WTC11 (cell line): Measurements from ENCODE around the gene HCRTR1. TPM values are rescaled to one million over a fixed set of nuclear protein-coding genes. Genes with fewer than 3 reads are reported as not detected.

Source experiments
- ATAC-seq: fragments of 200-7000 bp; cut with Tn5 transposase; 2 replicates; pipeline ENCODE4 v1.10.0; 2021; ENCODE audit warnings: mild to moderate bottlenecking, moderate library complexity
- CTCF ChIA-PET: fragments of 300-600 bp; sonication (Branson Sonifier 250); formaldehyde crosslinking; loops from one replicate; lab custom pipeline; 2021; ENCODE audit warnings: antibody characterized with exemption; lab: Charles Lee
- POLR2A ChIA-PET: fragments of 350-600 bp; sonication (Branson Sonifier 250); formaldehyde crosslinking; loops from one replicate; lab custom pipeline; 2021; ENCODE audit warnings: antibody characterized with exemption; lab: Charles Lee
- DNase-seq: peaks from one replicate; pipeline ENCODE4 v3.0.0; 2021; ENCODE audit warnings: low spot score
- H3K27ac Mint-ChIP-seq: 2 replicates; pipeline ENCODE4 v1.8.0; 2021; ENCODE audit warnings: mixed read lengths
- H3K27me3 Mint-ChIP-seq: 2 replicates; pipeline ENCODE4 v1.8.0; 2021; ENCODE audit warnings: low read depth, mild to moderate bottlenecking, moderate library complexity, mixed read lengths
- H3K36me3 Mint-ChIP-seq: 2 replicates; pipeline ENCODE4 v1.8.0; 2021; ENCODE audit warnings: mixed read lengths
- H3K4me1 Mint-ChIP-seq: 2 replicates; pipeline ENCODE4 v1.8.0; 2022; ENCODE audit warnings: mixed read lengths
- H3K4me3 Mint-ChIP-seq: 2 replicates; pipeline ENCODE4 v1.8.0; 2021; ENCODE audit warnings: mild to moderate bottlenecking, moderate library complexity, mixed read lengths
- H3K9me3 Mint-ChIP-seq: 2 replicates; pipeline ENCODE4 v1.8.0; 2021; ENCODE audit warnings: mixed read lengths
- ETV6 ChIP-seq: sonication (generic); formaldehyde crosslinking; IDR thresholded peaks from 2 replicates; pipeline ENCODE4 v1.8.1; 2022; ENCODE audit warnings: mild to moderate bottlenecking, missing genetic modification reagents
- FOXK1 ChIP-seq: sonication (generic); formaldehyde crosslinking; IDR thresholded peaks from 2 replicates; pipeline ENCODE4 v1.8.0; 2022; ENCODE audit warnings: mild to moderate bottlenecking, moderate library complexity, missing genetic modification reagents
- GTF2I ChIP-seq: fragments of 250-450 bp; sonication (Bioruptor Pico); conservative IDR thresholded peaks from 2 replicates; pipeline ENCODE4 v1.4.0; 2021; ENCODE audit warnings: mild to moderate bottlenecking
- JUN ChIP-seq: sonication (generic); formaldehyde crosslinking; IDR thresholded peaks from 2 replicates; pipeline ENCODE4 v1.8.0; 2023; ENCODE audit warnings: mild to moderate bottlenecking, missing genetic modification reagents
- MYBL2 ChIP-seq: sonication (generic); formaldehyde crosslinking; IDR thresholded peaks from 2 replicates; pipeline ENCODE4 v1.8.1; 2023; ENCODE audit warnings: mild to moderate bottlenecking, moderate library complexity, missing genetic modification reagents
- RORB ChIP-seq: fragments of 250-450 bp; sonication (Bioruptor Pico); IDR thresholded peaks from 2 replicates; pipeline ENCODE4 v1.9.0; 2021; ENCODE audit warnings: mild to moderate bottlenecking
- SMAD3 ChIP-seq: sonication (generic); formaldehyde crosslinking; IDR thresholded peaks from 2 replicates; pipeline ENCODE4 v1.8.0; 2022; ENCODE audit warnings: missing genetic modification reagents, mild to moderate bottlenecking, borderline replicate concordance
- ZNF232 ChIP-seq: sonication (generic); formaldehyde crosslinking; IDR thresholded peaks from 2 replicates; pipeline ENCODE4 v1.8.0; 2022; ENCODE audit warnings: mild to moderate bottlenecking, missing genetic modification reagents
- total RNA-seq: library from RNA; stranded (reverse); gene quantifications from 3 replicates; pipeline ENCODE4 v1.2.3, GENCODE V29; 2021
- TF ChIP-seq, protein P1 (sequence below): fragments of 200-600 bp; IDR thresholded peaks from 2 replicates; pipeline ENCODE4 v1.8.0; 2022; ENCODE audit warnings: antibody characterized with exemption
- TF ChIP-seq, protein P2 (sequence below): sonication (generic); formaldehyde crosslinking; IDR thresholded peaks from 2 replicates; pipeline ENCODE4 v1.8.0; 2023; ENCODE audit warnings: missing genetic modification reagents
- TF ChIP-seq, protein P3 (sequence below): fragments of 250-450 bp; sonication (Bioruptor Pico); IDR thresholded peaks from 2 replicates; pipeline ENCODE4 v1.8.0; 2021; ENCODE audit warnings: mild to moderate bottlenecking
- TF ChIP-seq, protein P4 (sequence below): sonication (generic); formaldehyde crosslinking; IDR thresholded peaks from 2 replicates; pipeline ENCODE4 v1.8.0; 2023; ENCODE audit warnings: mild to moderate bottlenecking, missing genetic modification reagents
- TF ChIP-seq, protein P5 (sequence below): sonication (generic); formaldehyde crosslinking; IDR thresholded peaks from 2 replicates; pipeline ENCODE4 v1.8.1; 2022; ENCODE audit warnings: low read depth, mild to moderate bottlenecking, moderate library complexity, missing genetic modification reagents, borderline replicate concordance
- TF ChIP-seq, protein P6 (sequence below): sonication (generic); formaldehyde crosslinking; conservative IDR thresholded peaks from 2 replicates; pipeline ENCODE4 v1.8.1; 2022; ENCODE audit warnings: mild to moderate bottlenecking, missing genetic modification reagents
- TF ChIP-seq, protein P7 (sequence below): sonication (generic); formaldehyde crosslinking; IDR thresholded peaks from 2 replicates; pipeline ENCODE4 v1.8.1; 2022; ENCODE audit warnings: missing genetic modification reagents, borderline replicate concordance

Gene HCRTR1
- total RNA-seq, 1 experiment from 2014 or later = 0.13 TPM

DNA sequence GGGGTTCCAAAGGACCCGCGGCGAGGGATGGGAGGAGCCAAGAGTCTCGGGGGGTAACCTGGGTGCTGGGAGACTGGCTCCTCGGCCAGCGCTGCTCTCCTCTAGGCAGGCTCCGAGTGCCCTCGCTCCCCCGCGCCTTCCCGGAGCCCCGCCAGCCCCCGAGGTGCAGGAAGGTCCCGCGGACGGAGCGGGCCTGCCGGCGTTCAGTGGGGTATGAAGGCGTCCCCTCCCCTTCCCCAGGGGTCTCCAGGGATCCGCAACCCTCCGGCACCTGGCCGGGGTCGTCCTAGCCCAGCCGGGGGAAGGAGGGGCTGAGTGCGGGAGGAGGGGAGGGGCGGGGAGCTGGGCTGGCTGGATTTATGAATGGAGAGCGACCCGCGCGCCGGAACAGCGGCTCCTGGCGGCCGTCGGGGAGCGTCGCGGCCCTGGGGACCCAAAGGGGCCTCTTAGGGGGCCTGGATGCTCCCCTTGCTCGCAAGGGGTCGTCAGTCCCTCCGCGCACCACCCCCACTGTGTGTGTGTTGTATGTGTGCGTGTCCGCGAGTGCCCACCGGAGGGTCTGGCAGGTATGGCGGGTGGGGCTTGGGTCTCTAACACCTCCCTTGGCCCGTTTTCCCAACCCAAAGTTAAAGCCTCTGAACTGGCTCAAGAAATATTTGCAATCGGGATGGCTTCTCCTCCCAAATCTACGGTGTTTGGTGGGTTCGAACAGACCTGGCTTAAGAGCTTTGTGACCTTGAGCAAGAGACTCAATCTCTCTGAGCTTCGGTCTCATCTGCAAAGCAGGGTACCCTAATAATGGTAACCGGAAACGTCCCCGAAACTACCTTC, 642 bp downstream of the HCRTR1 start (continued):
- TF ChIP-seq, protein P1, sequence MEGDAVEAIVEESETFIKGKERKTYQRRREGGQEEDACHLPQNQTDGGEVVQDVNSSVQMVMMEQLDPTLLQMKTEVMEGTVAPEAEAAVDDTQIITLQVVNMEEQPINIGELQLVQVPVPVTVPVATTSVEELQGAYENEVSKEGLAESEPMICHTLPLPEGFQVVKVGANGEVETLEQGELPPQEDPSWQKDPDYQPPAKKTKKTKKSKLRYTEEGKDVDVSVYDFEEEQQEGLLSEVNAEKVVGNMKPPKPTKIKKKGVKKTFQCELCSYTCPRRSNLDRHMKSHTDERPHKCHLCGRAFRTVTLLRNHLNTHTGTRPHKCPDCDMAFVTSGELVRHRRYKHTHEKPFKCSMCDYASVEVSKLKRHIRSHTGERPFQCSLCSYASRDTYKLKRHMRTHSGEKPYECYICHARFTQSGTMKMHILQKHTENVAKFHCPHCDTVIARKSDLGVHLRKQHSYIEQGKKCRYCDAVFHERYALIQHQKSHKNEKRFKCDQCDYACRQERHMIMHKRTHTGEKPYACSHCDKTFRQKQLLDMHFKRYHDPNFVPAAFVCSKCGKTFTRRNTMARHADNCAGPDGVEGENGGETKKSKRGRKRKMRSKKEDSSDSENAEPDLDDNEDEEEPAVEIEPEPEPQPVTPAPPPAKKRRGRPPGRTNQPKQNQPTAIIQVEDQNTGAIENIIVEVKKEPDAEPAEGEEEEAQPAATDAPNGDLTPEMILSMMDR = peak; percentile 87
- TF ChIP-seq, protein P2, sequence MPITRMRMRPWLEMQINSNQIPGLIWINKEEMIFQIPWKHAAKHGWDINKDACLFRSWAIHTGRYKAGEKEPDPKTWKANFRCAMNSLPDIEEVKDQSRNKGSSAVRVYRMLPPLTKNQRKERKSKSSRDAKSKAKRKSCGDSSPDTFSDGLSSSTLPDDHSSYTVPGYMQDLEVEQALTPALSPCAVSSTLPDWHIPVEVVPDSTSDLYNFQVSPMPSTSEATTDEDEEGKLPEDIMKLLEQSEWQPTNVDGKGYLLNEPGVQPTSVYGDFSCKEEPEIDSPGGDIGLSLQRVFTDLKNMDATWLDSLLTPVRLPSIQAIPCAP (CRISPR knock-in tag) = no peak

DNA sequence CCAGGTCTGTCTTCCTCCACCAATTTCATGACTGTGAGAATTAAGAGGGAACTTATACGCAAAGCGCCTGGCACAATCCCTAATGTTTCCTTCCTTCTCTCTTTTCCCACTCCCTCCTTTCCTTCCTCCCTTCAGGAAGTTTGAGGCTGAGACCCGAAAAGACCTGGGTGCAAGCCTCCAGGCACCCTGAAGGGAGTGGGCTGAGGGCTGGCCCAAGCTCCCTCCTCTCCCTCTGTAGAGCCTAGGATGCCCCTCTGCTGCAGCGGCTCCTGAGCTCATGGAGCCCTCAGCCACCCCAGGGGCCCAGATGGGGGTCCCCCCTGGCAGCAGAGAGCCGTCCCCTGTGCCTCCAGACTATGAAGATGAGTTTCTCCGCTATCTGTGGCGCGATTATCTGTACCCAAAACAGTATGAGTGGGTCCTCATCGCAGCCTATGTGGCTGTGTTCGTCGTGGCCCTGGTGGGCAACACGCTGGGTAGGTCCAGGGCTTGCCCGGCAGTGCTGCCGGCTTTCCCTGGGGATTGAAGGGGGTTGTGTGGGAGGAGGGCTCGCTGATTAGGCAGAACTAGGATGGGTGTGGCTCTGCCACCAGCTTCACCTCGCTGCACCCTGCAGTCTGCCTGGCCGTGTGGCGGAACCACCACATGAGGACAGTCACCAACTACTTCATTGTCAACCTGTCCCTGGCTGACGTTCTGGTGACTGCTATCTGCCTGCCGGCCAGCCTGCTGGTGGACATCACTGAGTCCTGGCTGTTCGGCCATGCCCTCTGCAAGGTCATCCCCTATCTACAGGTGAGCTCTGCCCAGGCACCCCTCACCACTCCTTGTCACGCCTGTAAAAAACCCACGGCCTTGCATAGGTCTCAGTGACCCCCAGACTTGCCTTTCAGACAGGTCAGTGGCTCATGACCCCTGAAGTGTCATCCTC, 1.7 kb downstream of the HCRTR1 start:
- Mint-ChIP-seq H3K4me1 (peaks cover 14% of the 10 kb centered on the region), H3K36me3 (no peaks in the 10 kb centered on the region), H3K4me3 (no peak overlapping the region), H3K9me3 (no peaks in the 10 kb centered on the region)
- TF ChIP-seq, protein P1 = no peak
- TF ChIP-seq MYBL2 (CRISPR knock-in tag) (no peak), JUN (CRISPR knock-in tag) (no peak)
- TF ChIP-seq, protein P3, sequence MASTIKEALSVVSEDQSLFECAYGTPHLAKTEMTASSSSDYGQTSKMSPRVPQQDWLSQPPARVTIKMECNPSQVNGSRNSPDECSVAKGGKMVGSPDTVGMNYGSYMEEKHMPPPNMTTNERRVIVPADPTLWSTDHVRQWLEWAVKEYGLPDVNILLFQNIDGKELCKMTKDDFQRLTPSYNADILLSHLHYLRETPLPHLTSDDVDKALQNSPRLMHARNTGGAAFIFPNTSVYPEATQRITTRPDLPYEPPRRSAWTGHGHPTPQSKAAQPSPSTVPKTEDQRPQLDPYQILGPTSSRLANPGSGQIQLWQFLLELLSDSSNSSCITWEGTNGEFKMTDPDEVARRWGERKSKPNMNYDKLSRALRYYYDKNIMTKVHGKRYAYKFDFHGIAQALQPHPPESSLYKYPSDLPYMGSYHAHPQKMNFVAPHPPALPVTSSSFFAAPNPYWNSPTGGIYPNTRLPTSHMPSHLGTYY (CRISPR knock-in tag) = no peak
- TF ChIP-seq, all 79 proteins: peak for 0
- DNase-seq (no peak), ATAC-seq (no peak)
- ChIA-PET CTCF (interaction anchor here (0.7 to 3.7 kb wide), 36 partner anchors 7 to 497 kb away, joined by 3 to 38 read pairs (median 6); partner anchors contain the start of genes COL16A1, PEF1 and TMEM39B), POLR2A (interaction anchor here (1.1 kb wide), 1 partner anchor 12 kb away, joined by 6 read pairs; no protein-coding TSS in a partner anchor)
- no peak overlapping the region for H3K27ac Mint-ChIP-seq
- H3K27me3 Mint-ChIP-seq = peaks cover 29% of the 10 kb centered on the region

DNA sequence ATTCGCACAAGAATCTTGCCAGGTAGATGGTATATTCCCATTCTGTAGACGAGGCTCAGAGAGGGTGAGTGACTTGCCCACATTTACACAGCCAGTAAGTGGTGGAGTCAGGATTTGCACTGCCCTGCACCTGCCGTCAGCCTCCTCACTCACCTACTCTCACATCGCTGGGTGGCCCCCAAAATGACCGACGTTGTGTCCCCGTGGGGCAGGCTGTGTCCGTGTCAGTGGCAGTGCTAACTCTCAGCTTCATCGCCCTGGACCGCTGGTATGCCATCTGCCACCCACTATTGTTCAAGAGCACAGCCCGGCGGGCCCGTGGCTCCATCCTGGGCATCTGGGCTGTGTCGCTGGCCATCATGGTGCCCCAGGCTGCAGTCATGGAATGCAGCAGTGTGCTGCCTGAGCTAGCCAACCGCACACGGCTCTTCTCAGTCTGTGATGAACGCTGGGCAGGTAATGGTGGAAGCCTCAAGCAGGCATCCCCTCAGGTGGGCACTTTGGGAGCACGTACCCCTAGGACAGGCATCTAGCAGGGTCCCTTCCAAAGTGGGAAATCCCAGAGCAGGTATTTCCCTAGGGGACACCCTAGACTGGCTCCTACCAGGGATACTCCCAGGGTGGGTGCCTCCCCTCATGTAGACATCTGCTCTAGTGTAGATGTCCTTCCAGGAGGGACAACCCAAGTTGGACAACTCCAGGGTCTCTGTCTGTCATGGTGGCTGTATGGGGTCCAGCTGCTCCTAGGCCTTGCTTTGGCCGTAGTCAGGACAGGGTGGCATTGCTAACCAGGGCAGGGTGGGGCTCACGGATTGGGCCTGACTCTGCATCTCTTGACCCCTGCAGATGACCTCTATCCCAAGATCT, 3.4 kb downstream of the HCRTR1 start:
- ATAC-seq = no peak
- no peaks in the 10 kb centered on the region for H3K36me3 Mint-ChIP-seq
- ChIA-PET CTCF (no interaction called here), POLR2A (no interaction called here)
- H3K4me1 Mint-ChIP-seq = peaks cover 11% of the 10 kb centered on the region
- no peaks in the 10 kb centered on the region for H3K9me3 Mint-ChIP-seq
- no peak overlapping the region for H3K4me3 Mint-ChIP-seq
- no peak overlapping the region for H3K27ac Mint-ChIP-seq
- peaks cover 24% of the 10 kb centered on the region for H3K27me3 Mint-ChIP-seq
- DNase-seq = no peak
- TF ChIP-seq, protein P4, sequence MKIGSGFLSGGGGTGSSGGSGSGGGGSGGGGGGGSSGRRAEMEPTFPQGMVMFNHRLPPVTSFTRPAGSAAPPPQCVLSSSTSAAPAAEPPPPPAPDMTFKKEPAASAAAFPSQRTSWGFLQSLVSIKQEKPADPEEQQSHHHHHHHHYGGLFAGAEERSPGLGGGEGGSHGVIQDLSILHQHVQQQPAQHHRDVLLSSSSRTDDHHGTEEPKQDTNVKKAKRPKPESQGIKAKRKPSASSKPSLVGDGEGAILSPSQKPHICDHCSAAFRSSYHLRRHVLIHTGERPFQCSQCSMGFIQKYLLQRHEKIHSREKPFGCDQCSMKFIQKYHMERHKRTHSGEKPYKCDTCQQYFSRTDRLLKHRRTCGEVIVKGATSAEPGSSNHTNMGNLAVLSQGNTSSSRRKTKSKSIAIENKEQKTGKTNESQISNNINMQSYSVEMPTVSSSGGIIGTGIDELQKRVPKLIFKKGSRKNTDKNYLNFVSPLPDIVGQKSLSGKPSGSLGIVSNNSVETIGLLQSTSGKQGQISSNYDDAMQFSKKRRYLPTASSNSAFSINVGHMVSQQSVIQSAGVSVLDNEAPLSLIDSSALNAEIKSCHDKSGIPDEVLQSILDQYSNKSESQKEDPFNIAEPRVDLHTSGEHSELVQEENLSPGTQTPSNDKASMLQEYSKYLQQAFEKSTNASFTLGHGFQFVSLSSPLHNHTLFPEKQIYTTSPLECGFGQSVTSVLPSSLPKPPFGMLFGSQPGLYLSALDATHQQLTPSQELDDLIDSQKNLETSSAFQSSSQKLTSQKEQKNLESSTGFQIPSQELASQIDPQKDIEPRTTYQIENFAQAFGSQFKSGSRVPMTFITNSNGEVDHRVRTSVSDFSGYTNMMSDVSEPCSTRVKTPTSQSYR (CRISPR knock-in tag) = no peak
- TF ChIP-seq SMAD3 (no peak), RORB (no peak), FOXK1 (CRISPR knock-in tag) (no peak), ETV6 (CRISPR knock-in tag) (no peak), GTF2I (CRISPR knock-in tag) (no peak), ZNF232 (CRISPR knock-in tag) (no peak)
- TF ChIP-seq, protein P5, sequence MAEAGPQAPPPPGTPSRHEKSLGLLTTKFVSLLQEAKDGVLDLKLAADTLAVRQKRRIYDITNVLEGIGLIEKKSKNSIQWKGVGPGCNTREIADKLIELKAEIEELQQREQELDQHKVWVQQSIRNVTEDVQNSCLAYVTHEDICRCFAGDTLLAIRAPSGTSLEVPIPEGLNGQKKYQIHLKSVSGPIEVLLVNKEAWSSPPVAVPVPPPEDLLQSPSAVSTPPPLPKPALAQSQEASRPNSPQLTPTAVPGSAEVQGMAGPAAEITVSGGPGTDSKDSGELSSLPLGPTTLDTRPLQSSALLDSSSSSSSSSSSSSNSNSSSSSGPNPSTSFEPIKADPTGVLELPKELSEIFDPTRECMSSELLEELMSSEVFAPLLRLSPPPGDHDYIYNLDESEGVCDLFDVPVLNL (CRISPR knock-in tag) = no peak
- TF ChIP-seq, protein P6, sequence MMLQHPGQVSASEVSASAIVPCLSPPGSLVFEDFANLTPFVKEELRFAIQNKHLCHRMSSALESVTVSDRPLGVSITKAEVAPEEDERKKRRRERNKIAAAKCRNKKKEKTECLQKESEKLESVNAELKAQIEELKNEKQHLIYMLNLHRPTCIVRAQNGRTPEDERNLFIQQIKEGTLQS (CRISPR knock-in tag) = no peak
- TF ChIP-seq, protein P7, sequence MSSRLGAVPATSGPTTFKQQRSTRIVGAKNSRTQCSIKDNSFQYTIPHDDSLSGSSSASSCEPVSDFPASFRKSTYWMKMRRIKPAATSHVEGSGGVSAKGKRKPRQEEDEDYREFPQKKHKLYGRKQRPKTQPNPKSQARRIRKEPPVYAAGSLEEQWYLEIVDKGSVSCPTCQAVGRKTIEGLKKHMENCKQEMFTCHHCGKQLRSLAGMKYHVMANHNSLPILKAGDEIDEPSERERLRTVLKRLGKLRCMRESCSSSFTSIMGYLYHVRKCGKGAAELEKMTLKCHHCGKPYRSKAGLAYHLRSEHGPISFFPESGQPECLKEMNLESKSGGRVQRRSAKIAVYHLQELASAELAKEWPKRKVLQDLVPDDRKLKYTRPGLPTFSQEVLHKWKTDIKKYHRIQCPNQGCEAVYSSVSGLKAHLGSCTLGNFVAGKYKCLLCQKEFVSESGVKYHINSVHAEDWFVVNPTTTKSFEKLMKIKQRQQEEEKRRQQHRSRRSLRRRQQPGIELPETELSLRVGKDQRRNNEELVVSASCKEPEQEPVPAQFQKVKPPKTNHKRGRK (CRISPR knock-in tag) = no peak
